H9 (cell line): ENCODE results near the gene TMEM204. TPM values are rescaled to one million over a fixed set of nuclear protein-coding genes. Genes with fewer than 3 reads are reported as not detected.

Source experiments
- DNase-seq: peaks from one replicate; pipeline ENCODE4 v3.0.0-alpha.2; 2017
- H2AFZ ChIP-seq: one replicate; pipeline ENCODE4 v1.6.1; 2013; ENCODE audit warnings: mild to moderate bottlenecking, low read length, control low read depth, moderate library complexity
- H2AK5ac ChIP-seq: 2 replicates; pipeline ENCODE4 v1.6.1; 2013; ENCODE audit warnings: low read length, control low read depth, mixed read lengths; ENCODE audit not compliant: insufficient read length
- H2BK120ac ChIP-seq: one replicate; pipeline ENCODE4 v1.6.1; 2013; ENCODE audit warnings: low read depth, mild to moderate bottlenecking, low read length, control low read depth, inconsistent platforms; ENCODE audit not compliant: poor library complexity, severe bottlenecking
- H2BK12ac ChIP-seq: 2 replicates; pipeline ENCODE4 v1.6.1; 2013; ENCODE audit warnings: low read length, control low read depth, mixed read lengths, low read depth; ENCODE audit not compliant: insufficient read length
- H2BK15ac ChIP-seq: 2 replicates; pipeline ENCODE4 v1.6.1; 2013; ENCODE audit warnings: low read depth, low read length, control low read depth
- H2BK20ac ChIP-seq: one replicate; pipeline ENCODE4 v1.6.1; 2013; ENCODE audit warnings: low read depth, mild to moderate bottlenecking, low read length, control low read depth, inconsistent platforms; ENCODE audit not compliant: poor library complexity, severe bottlenecking
- H2BK5ac ChIP-seq: 2 replicates; pipeline ENCODE4 v1.6.1; 2013; ENCODE audit warnings: low read length, control low read depth, mixed read lengths; ENCODE audit not compliant: insufficient read length
- H3K14ac ChIP-seq: 2 replicates; pipeline ENCODE4 v1.6.1; 2013; ENCODE audit warnings: low read length, control low read depth; ENCODE audit not compliant: insufficient read depth
- H3K18ac ChIP-seq: 2 replicates; pipeline ENCODE4 v1.6.1; 2013; ENCODE audit warnings: low read depth, mild to moderate bottlenecking, mixed read lengths, low read length, control low read depth; ENCODE audit not compliant: insufficient read length
- H3K23ac ChIP-seq: 2 replicates; pipeline ENCODE4 v1.6.1; 2013; ENCODE audit warnings: low read length, control low read depth, mixed read lengths, low read depth; ENCODE audit not compliant: insufficient read length
- H3K23me2 ChIP-seq: 2 replicates; pipeline ENCODE4 v1.6.1; 2013; ENCODE audit warnings: low read depth, mild to moderate bottlenecking, mixed read lengths, low read length, control low read depth; ENCODE audit not compliant: insufficient read length, poor library complexity, severe bottlenecking
- H3K27ac ChIP-seq: 2 replicates; pipeline ENCODE4 v1.5.1; 2013; ENCODE audit warnings: low read length, control low read depth, mixed read lengths, low read depth; ENCODE audit not compliant: insufficient read length
- H3K27me3 ChIP-seq: 2 replicates; pipeline ENCODE4 v1.6.1; 2013; ENCODE audit warnings: low read length, control low read depth, inconsistent platforms; ENCODE audit not compliant: insufficient read depth
- H3K4ac ChIP-seq: 2 replicates; pipeline ENCODE4 v1.6.1; 2013; ENCODE audit warnings: low read depth, mild to moderate bottlenecking, control low read depth, inconsistent platforms, low read length, moderate library complexity
- H3K4me1 ChIP-seq: 2 replicates; pipeline ENCODE4 v1.6.1; 2013; ENCODE audit warnings: low read length, control low read depth, inconsistent platforms; ENCODE audit not compliant: insufficient read depth
- H3K4me2 ChIP-seq: 2 replicates; pipeline ENCODE4 v1.6.1; 2013; ENCODE audit warnings: low read length, control low read depth, mixed read lengths; ENCODE audit not compliant: insufficient read length, insufficient read depth
- H3K56ac ChIP-seq: 2 replicates; pipeline ENCODE4 v1.6.1; 2013; ENCODE audit warnings: low read depth, mild to moderate bottlenecking, mixed read lengths, low read length, control low read depth; ENCODE audit not compliant: insufficient read length
- H3K79me1 ChIP-seq: 2 replicates; pipeline ENCODE4 v1.6.1; 2013; ENCODE audit warnings: low read depth, mild to moderate bottlenecking, moderate library complexity, low read length, control low read depth, inconsistent platforms; ENCODE audit not compliant: insufficient read depth, poor library complexity, severe bottlenecking
- H3K79me2 ChIP-seq: 2 replicates; pipeline ENCODE4 v1.6.1; 2013; ENCODE audit warnings: low read length, control low read depth, inconsistent platforms; ENCODE audit not compliant: insufficient read depth
- H3K9ac ChIP-seq: 2 replicates; pipeline ENCODE4 v1.6.1; 2013; ENCODE audit warnings: low read length, control low read depth, mixed read lengths; ENCODE audit not compliant: insufficient read length; ENCODE audit errors: extremely low read depth
- H3K9me3 ChIP-seq: one replicate; pipeline ENCODE4 v1.6.1; 2013; ENCODE audit warnings: low read depth, low read length, inconsistent platforms; ENCODE audit not compliant: control insufficient read depth
- H3T11ph ChIP-seq: one replicate; pipeline ENCODE4 v1.6.1; 2013; ENCODE audit warnings: mild to moderate bottlenecking, low read length, control low read depth, inconsistent platforms
- H4K20me1 ChIP-seq: one replicate; pipeline ENCODE4 v1.6.1; 2013; ENCODE audit not compliant: control insufficient read depth, insufficient read length, insufficient read depth
- H4K5ac ChIP-seq: 2 replicates; pipeline ENCODE4 v1.6.1; 2013; ENCODE audit warnings: low read depth, mild to moderate bottlenecking, mixed read lengths, low read length, control low read depth; ENCODE audit not compliant: insufficient read length
- H4K8ac ChIP-seq: replicated peaks from 2 replicates; pipeline ENCODE4 v1.6.1; 2013; ENCODE audit warnings: low read length, control low read depth, mixed read lengths, low read depth; ENCODE audit not compliant: insufficient read length
- H4K91ac ChIP-seq: 2 replicates; pipeline ENCODE4 v1.6.1; 2013; ENCODE audit warnings: low read depth, mild to moderate bottlenecking, moderate library complexity, mixed read lengths, low read length, control low read depth; ENCODE audit not compliant: insufficient read length
- H3K27ac Mint-ChIP-seq, 3 experiments: 2 replicates in 2 of 3; 3 replicates in 1 of 3; pipeline ENCODE4 v1.8.0; 2020 to 2021; ENCODE audit warnings: mixed read lengths in 3 of 3, mild to moderate bottlenecking in 1 of 3, moderate library complexity in 1 of 3
- H3K27me3 Mint-ChIP-seq: 2 replicates; pipeline ENCODE4 v1.8.0; 2021; ENCODE audit warnings: low read depth, mild to moderate bottlenecking, moderate library complexity, mixed read lengths
- H3K36me3 Mint-ChIP-seq, 3 experiments: 2 replicates in 2 of 3; 3 replicates in 1 of 3; pipeline ENCODE4 v1.8.0; 2020 to 2021; ENCODE audit warnings: low read depth in 3 of 3, mixed read lengths in 3 of 3; ENCODE audit not compliant: insufficient read depth in 1 of 3
- H3K4me1 Mint-ChIP-seq, 2 experiments: 2 replicates each; pipeline ENCODE4 v1.8.0; 2020; ENCODE audit warnings: mixed read lengths in 2 of 2
- H3K4me3 Mint-ChIP-seq, 2 experiments: 2 replicates in 1 of 2; 3 replicates in 1 of 2; pipeline ENCODE4 v1.8.0; 2020 to 2021; ENCODE audit warnings: mild to moderate bottlenecking in 2 of 2, mixed read lengths in 2 of 2, moderate library complexity in 1 of 2
- H3K9me3 Mint-ChIP-seq, 2 experiments: 2 replicates in 1 of 2; 3 replicates in 1 of 2; pipeline ENCODE4 v1.8.0; 2020; ENCODE audit warnings: mild to moderate bottlenecking in 2 of 2, mixed read lengths in 2 of 2, moderate library complexity in 1 of 2
- CTCF ChIP-seq: fragments of 200-600 bp; sonication (generic); conservative IDR thresholded peaks from 3 replicates; pipeline ENCODE4 v1.8.0; 2021; ENCODE audit warnings: antibody characterized with exemption, mild to moderate bottlenecking
- whole genome bisulfite sequencing: extraction: QIAGEN DNeasy Blood & Tissue Kit; methylation state at CpG from one replicate; pipeline ENCODE4 v1.1.7; 2013; ENCODE audit warnings: missing lambda C conversion rate, low lambda C conversion rate, mixed read lengths; ENCODE audit not compliant: insufficient read length; ENCODE audit errors: extremely low coverage; 5-methylcytosine and 5-hydroxymethylcytosine counted together
- total RNA-seq: library from RNA; stranded (reverse); gene quantifications from 2 replicates; pipeline ENCODE4 v1.2.1, GENCODE V29; 2021

TMEM204 gene
- total RNA-seq, 1 experiment from 2014 or later: not detected

DNA sequence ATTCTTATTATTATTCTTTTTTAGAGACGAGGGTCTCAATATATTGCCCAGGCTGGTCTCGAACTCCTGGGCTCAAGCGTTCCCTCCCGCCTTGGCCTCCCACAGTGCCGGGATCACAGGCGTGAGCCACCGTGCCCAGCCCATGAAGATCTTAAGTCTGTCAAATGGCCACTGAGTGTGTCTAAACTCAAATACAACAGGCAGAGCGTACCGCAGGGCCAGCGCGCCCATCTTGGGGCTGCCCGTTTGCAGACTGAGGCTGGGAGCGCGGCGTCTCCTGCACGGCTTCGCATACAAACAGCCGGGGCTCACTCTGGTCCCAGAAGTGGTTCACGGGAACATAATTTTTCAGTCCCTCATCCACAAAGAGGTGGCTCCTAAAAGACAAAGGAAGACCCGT is 30.3 kb downstream of the TMEM204 start:
- Histone ChIP-seq H3K27ac (no peak overlapping the region), H2BK20ac (no peak overlapping the region), H3K4me1 (no peaks in the 10 kb centered on the region), H2BK5ac (no peak overlapping the region), H4K8ac (no peak overlapping the region), H2BK120ac (no peak overlapping the region), H3K14ac (no peak overlapping the region), H3K4ac (no peak overlapping the region), H3K9ac (no peak overlapping the region), H3K9me3 (no peaks in the 10 kb centered on the region), H2AK5ac (no peak overlapping the region), H3K23ac (no peak overlapping the region), H3K79me2 (no peaks in the 10 kb centered on the region), H2BK12ac (no peak overlapping the region), H3T11ph (no peak overlapping the region), H2BK15ac (no peak overlapping the region), H4K20me1 (no peaks in the 10 kb centered on the region), H4K91ac (no peak overlapping the region), H3K56ac (no peak overlapping the region), H3K18ac (no peak overlapping the region), H3K4me2 (no peak overlapping the region), H3K27me3 (no peaks in the 10 kb centered on the region), H2AFZ (no peak overlapping the region), H4K5ac (no peak overlapping the region), H3K23me2 (no peaks in the 10 kb centered on the region), H3K79me1 (no peaks in the 10 kb centered on the region)
- Mint-ChIP-seq H3K4me3 (no peak overlapping the region), H3K4me1 (peaks cover under 1% of the 10 kb centered on the region in 2 experiments; a peak in 1 of 4 replicates), H3K9me3 (no peaks in the 10 kb centered on the region), H3K27ac (no peak overlapping the region), H3K36me3 (peaks cover 7 to 41% (median 31%) of the 10 kb centered on the region in 3 experiments; a peak in 6 of 7 replicates), H3K27me3 (no peaks in the 10 kb centered on the region)
- no peak for DNase-seq
- WGBS: no CpG with 5 or more reads among the region's 20 CpGs
- TF ChIP-seq CTCF: no peak
